Prostate gland (tissue), 2 donors: ENCODE data around the gene TMEM59L.

Experiments used
- CTCF ChIP-seq, 4 experiments: fragments of 200-600 bp in 2 of 4; fragments of 450-650 bp in 2 of 4; sonication (generic) in 2 of 4; IDR thresholded peaks; 1 replicate in 3 of 4; 2 replicates in 1 of 4; pipeline ENCODE4 v1.5.1; 2016 to 2019; ENCODE audit warnings: antibody characterized with exemption in 4 of 4, mild to moderate bottlenecking in 2 of 4, moderate library complexity in 2 of 4
- POLR2A ChIP-seq: fragments of 450-650 bp; IDR thresholded peaks from one replicate; pipeline ENCODE4 v1.6.1; 2016; ENCODE audit warnings: antibody characterized with exemption, mild to moderate bottlenecking
- POLR2AphosphoS5 ChIP-seq: sonication (generic); formaldehyde crosslinking; IDR thresholded peaks from one replicate; pipeline ENCODE4 v1.6.1; 2017; ENCODE audit warnings: antibody characterized with exemption

DNA sequence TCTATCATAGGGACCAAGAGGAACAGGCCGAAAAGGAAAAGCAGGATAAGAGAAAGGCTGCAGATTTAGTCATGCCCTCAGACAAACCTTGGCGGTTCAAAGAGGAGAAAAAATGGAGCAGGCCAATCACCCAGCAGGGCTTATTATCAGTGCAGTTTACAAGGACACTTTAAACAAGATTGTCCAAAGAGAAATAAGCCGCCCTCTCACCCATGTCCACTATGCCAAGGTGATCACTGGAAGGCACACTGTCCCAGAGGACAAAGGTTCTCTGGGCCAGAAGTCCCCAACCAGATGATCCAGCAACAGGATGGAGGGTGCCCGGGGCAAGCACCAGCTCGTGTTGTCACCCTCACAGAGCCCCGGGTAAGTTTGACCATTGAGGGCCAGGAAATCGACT lies 32.4 kb upstream of the TMEM59L start:
- no peak for TF ChIP-seq CTCF (IDR thresholded peaks at IDR 0.05)
- TF ChIP-seq POLR2AphosphoS5: no peak
- TF ChIP-seq POLR2A: no peak
